Lung (tissue), 12 donors: ENCODE measurements around the gene RASA2. TPM values are rescaled to one million over a fixed set of nuclear protein-coding genes. Genes with fewer than 3 reads are reported as not detected.

Experiments
- ATAC-seq: fragments of 200-7000 bp; cut with Tn5 transposase; one replicate; pipeline ENCODE4 v1.9.1; 2020; ENCODE audit warnings: moderate number of reproducible peaks; ENCODE audit not compliant: insufficient read depth, low FRiP score
- DNase-seq, 3 donors: peaks; one replicate each; pipeline ENCODE4 v3.0.0-alpha.2; 2013 to 2017
- H3K27ac ChIP-seq, 2 donors: one replicate each; pipeline ENCODE4 v1.5.1; 2013; ENCODE audit warnings: mild to moderate bottlenecking in 2 of 2, moderate library complexity in 2 of 2, control low read depth in 1 of 2, inconsistent platforms in 1 of 2, low read depth in 1 of 2, low read length in 1 of 2
- H3K27me3 ChIP-seq, 3 donors: one replicate each; pipeline ENCODE4 v1.5.1; 2013; ENCODE audit warnings: low read length in 2 of 3; ENCODE audit not compliant: control insufficient read depth in 3 of 3, insufficient read depth in 3 of 3
- H3K36me3 ChIP-seq, 4 donors: one replicate each; pipeline ENCODE4 v1.5.1; 2013; ENCODE audit warnings: low read length in 4 of 4, mild to moderate bottlenecking in 1 of 4, moderate library complexity in 1 of 4; ENCODE audit not compliant: control insufficient read depth in 4 of 4, insufficient read depth in 4 of 4
- H3K4me1 ChIP-seq, 5 donors: one replicate each; pipeline ENCODE4 v1.5.1; 2013; ENCODE audit warnings: low read length in 5 of 5, mild to moderate bottlenecking in 2 of 5, moderate library complexity in 1 of 5; ENCODE audit not compliant: control insufficient read depth in 5 of 5, insufficient read depth in 5 of 5
- H3K4me3 ChIP-seq: one replicate; pipeline ENCODE4 v1.5.1; 2013; ENCODE audit warnings: mild to moderate bottlenecking, control low read depth, moderate library complexity
- H3K9ac ChIP-seq, 2 donors: one replicate each; pipeline ENCODE4 v1.5.1; 2013; ENCODE audit warnings: low read length in 2 of 2, control low read depth in 1 of 2; ENCODE audit not compliant: insufficient read depth in 1 of 2
- H3K9me3 ChIP-seq, 4 donors: one replicate each; pipeline ENCODE4 v1.5.1; 2013; ENCODE audit warnings: low read length in 3 of 4, mild to moderate bottlenecking in 1 of 4, moderate library complexity in 1 of 4; ENCODE audit not compliant: control insufficient read depth in 4 of 4, insufficient read depth in 3 of 4
- CTCF ChIP-seq: IDR thresholded peaks from 2 replicates; pipeline ENCODE4 v1.5.1; 2012; ENCODE audit warnings: mild to moderate bottlenecking; ENCODE audit errors: control extremely low read depth, extremely low read depth
- WGBS, 2 donors: extraction: QIAGEN DNeasy Blood & Tissue Kit; methylation state at CpG; one replicate each; pipeline ENCODE4 v1.1.7; 2013; 5-methylcytosine and 5-hydroxymethylcytosine counted together
- polyA plus RNA-seq, 2 donors: library from polyadenylated mRNA; stranded (reverse); fragments of 200-250 nt; gene quantifications; one replicate each; pipeline ENCODE4 v1.2.1, GENCODE V29; 2013
- total RNA-seq, 2 donors: library from RNA; depleted of rRNA in 1 of 2; stranded (reverse); fragments of >200 nt in 1 of 2; gene quantifications; one replicate each; pipeline ENCODE4 v1.2.1, GENCODE V29; 2014 to 2021
- donor health status: control.
- donor health status: control.
- donor health status: Bipolar disorder and iron deficiency.
- donor health status: healthy.
- donor health status: DM: yes; HTN: yes; CAD: no.

RASA2 gene
- total and polyA plus RNA-seq, 4 donors = 6.8 to 27.4 (median 12.9) TPM

GRCh38 chr3:141444586-141445285, 42.1 kb upstream of the RASA2 start:
- WGBS, 2 donors = 79 to 84% methylated on average over 14 of the region's 14 CpGs
- H3K27ac ChIP-seq = no peak overlapping the region

DNA sequence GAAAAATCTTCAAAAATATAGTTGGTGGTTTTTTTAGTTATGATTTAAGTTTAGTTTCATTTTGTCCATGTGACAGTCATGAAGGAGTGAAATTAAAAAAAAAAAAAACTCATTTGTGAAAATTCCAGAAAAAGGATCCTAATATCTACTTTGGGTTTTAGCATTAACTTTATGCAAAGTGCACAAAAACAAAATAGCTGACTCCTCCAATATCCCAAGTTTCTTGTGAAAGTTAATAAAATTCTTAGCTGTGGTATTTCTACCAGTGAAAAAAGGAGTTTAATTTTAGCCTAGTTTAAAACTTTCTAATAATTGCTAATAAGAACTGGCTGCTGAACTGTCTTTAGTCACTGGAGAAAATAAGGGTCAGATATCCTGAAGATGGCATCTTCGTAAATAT, 40.8 kb upstream of the RASA2 start:
- peaks cover 0 to 15% (median 7%) of the 10 kb centered on the region in 5 donors for H3K4me1 ChIP-seq
- TF ChIP-seq CTCF = no peak
- H3K9me3 ChIP-seq = no peaks in the 10 kb centered on the region
- DNase-seq (no peak), ATAC-seq (no peak)
- WGBS, 2 donors = 96 to 98% methylated on average over 1 of the region's 1 CpG
- H3K9ac ChIP-seq = no peak overlapping the region
- no peak overlapping the region for H3K4me3 ChIP-seq
- no peak overlapping the region for H3K27ac ChIP-seq
- H3K36me3 ChIP-seq = peaks cover 31 to 37% (median 35%) of the 10 kb centered on the region in 4 donors
- no peaks in the 10 kb centered on the region for H3K27me3 ChIP-seq

More at GRCh38 chr3:141444586-141445285, 42.1 kb upstream of the RASA2 start:
- no peak for DNase-seq
- H3K36me3 ChIP-seq = peaks cover 31 to 37% (median 35%) of the 10 kb centered on the region in 4 donors
- H3K9me3 ChIP-seq = no peaks in the 10 kb centered on the region
- no peaks in the 10 kb centered on the region for H3K27me3 ChIP-seq
- no peak for TF ChIP-seq CTCF
- H3K4me1 ChIP-seq = peaks cover 0 to 18% (median 7%) of the 10 kb centered on the region in 5 donors
- H3K4me3 ChIP-seq = no peak overlapping the region
- no peak overlapping the region for H3K9ac ChIP-seq
- no peak for ATAC-seq

DNA sequence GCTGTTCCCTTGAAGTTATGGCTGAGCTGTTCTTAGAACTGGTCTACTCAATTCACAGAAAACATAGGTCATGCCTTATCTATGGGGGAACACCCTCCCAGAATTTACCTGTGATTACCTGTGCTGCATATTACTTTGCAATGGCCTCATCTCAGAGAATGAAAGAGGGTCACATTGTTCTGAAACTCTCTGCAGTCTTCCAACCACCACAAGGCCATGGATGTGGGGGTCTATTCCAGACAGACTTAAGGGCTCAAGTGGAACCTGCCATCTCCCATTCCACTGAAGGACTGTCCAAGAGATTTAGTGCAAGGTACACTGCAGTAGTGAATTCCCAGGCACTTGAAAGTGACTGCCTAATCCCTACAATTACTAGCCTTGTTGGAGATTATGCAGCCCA, 40.1 kb upstream of the RASA2 start:
- no peak for TF ChIP-seq CTCF
- Histone ChIP-seq H3K4me1 (peaks cover 1 to 14% (median 7%) of the 10 kb centered on the region in 5 donors), H3K9me3 (no peaks in the 10 kb centered on the region), H3K9ac (no peak overlapping the region), H3K27me3 (no peaks in the 10 kb centered on the region), H3K36me3 (peaks cover 31 to 37% (median 35%) of the 10 kb centered on the region in 4 donors), H3K27ac (no peak overlapping the region), H3K4me3 (no peak overlapping the region)
- ATAC-seq (no peak), DNase-seq (no peak)
